ENCODE data around the gene TMEM273. TPM values are rescaled to one million over a fixed set of nuclear protein-coding genes. Genes with fewer than 3 reads are reported as not detected.

Gene TMEM273
- total RNA-seq, 2 donors from 2014 or later, result 1.1 to 13.0 TPM

GRCh38 chr10:49184642-49185111, 3.5 kb downstream of the TMEM273 start:
- H3K4me3 ChIP-seq, result no peak overlapping the region
- TF ChIP-seq, protein P1, sequence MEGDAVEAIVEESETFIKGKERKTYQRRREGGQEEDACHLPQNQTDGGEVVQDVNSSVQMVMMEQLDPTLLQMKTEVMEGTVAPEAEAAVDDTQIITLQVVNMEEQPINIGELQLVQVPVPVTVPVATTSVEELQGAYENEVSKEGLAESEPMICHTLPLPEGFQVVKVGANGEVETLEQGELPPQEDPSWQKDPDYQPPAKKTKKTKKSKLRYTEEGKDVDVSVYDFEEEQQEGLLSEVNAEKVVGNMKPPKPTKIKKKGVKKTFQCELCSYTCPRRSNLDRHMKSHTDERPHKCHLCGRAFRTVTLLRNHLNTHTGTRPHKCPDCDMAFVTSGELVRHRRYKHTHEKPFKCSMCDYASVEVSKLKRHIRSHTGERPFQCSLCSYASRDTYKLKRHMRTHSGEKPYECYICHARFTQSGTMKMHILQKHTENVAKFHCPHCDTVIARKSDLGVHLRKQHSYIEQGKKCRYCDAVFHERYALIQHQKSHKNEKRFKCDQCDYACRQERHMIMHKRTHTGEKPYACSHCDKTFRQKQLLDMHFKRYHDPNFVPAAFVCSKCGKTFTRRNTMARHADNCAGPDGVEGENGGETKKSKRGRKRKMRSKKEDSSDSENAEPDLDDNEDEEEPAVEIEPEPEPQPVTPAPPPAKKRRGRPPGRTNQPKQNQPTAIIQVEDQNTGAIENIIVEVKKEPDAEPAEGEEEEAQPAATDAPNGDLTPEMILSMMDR (IDR thresholded peaks at IDR 0.05), result no peak
- TF ChIP-seq POLR2AphosphoS5 (IDR thresholded peaks at IDR 0.05) (no peak), POLR2A (IDR thresholded peaks at IDR 0.05) (no peak)
- no peaks in the 10 kb centered on the region for H3K27me3 ChIP-seq (replicated peaks; ENCODE audit: insufficient read depth)
- intact Hi-C loops (cut with DNase I), result no loop called here
- WGBS, result 55% methylated on average over 6 of the region's 6 CpGs
- no peak for DNase-seq (ENCODE audit: low spot score)
- H3K4me1 ChIP-seq (replicated peaks), result no peaks in the 10 kb centered on the region
- H3K27ac ChIP-seq, result no peak overlapping the region
- no peaks in the 10 kb centered on the region for H3K36me3 ChIP-seq
- no peaks in the 10 kb centered on the region for H3K9me3 ChIP-seq

- Histone ChIP-seq H3K36me3 (no peaks in the 10 kb centered on the region), H3K4me1 (replicated peaks) (no peaks in the 10 kb centered on the region), H3K9me3 (no peaks in the 10 kb centered on the region), H3K27ac (no peak overlapping the region), H3K27me3 (replicated peaks; ENCODE audit: insufficient read depth) (no peaks in the 10 kb centered on the region), H3K4me3 (no peak overlapping the region)
- no peak for DNase-seq (ENCODE audit: low spot score)
- intact Hi-C loops (cut with DNase I), result no loop called here
- WGBS, result 63% methylated on average over 5 of the region's 5 CpGs
- TF ChIP-seq POLR2A (IDR thresholded peaks at IDR 0.05), result no peak
- TF ChIP-seq, protein P1 (IDR thresholded peaks at IDR 0.05), result no peak
- TF ChIP-seq POLR2AphosphoS5 (IDR thresholded peaks at IDR 0.05), result no peak
Observed at GRCh38 chr10:49183596-49184542, 4.3 kb downstream of the TMEM273 start.

DNA sequence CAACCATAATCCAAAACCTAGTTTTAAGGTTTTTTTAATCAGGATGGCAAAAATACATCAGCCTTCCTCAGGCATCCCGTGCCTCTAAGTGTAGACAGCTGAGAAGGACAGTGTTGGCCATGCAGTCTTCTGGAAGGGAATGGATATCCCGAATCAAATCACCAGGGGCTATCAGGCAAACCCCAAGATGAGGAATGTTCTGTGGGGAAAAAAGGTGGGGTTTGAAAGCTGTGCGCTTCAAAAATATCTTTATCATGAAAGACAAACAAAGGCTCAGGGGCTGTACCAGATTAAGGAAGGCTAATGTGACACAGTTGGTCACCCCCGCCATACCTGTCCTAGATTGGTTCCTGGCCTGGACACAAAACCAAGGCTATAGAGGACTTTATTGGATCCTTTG, 5.4 kb downstream of the TMEM273 start:
- WGBS, result 91% methylated on average over 4 of the region's 4 CpGs
- no peak for TF ChIP-seq POLR2AphosphoS5 (IDR thresholded peaks at IDR 0.05)
- TF ChIP-seq POLR2A (IDR thresholded peaks at IDR 0.05), result no peak
- TF ChIP-seq, protein P1 (IDR thresholded peaks at IDR 0.05), result no peak
- intact Hi-C loops (cut with DNase I), result no loop called here

GRCh38 chr10:49180444-49180860, 7.7 kb downstream of the TMEM273 start:
- H3K4me3 ChIP-seq, result no peak overlapping the region
- no peaks in the 10 kb centered on the region for H3K4me1 ChIP-seq (replicated peaks)
- H3K27ac ChIP-seq, result no peak overlapping the region
- no peaks in the 10 kb centered on the region for H3K36me3 ChIP-seq
- 26% methylated on average over 3 of the region's 3 CpGs for WGBS
- no peak for DNase-seq (ENCODE audit: low spot score)
- H3K27me3 ChIP-seq (replicated peaks; ENCODE audit: insufficient read depth), result no peaks in the 10 kb centered on the region
- no peaks in the 10 kb centered on the region for H3K9me3 ChIP-seq
- intact Hi-C loops (cut with DNase I), result no loop called here
- TF ChIP-seq POLR2AphosphoS5 (IDR thresholded peaks at IDR 0.05) (no peak), POLR2A (IDR thresholded peaks at IDR 0.05) (no peak)
- TF ChIP-seq, protein P1 (IDR thresholded peaks at IDR 0.05), result no peak

More for the DNA sequence above, 5.4 kb downstream of the TMEM273 start:
- H3K27ac ChIP-seq, result no peak overlapping the region
- no peaks in the 10 kb centered on the region for H3K36me3 ChIP-seq
- no peaks in the 10 kb centered on the region for H3K27me3 ChIP-seq (replicated peaks; ENCODE audit: insufficient read depth)
- H3K4me3 ChIP-seq, result no peak overlapping the region
- no peaks in the 10 kb centered on the region for H3K9me3 ChIP-seq
- H3K4me1 ChIP-seq (replicated peaks), result no peaks in the 10 kb centered on the region
- no peak for DNase-seq (ENCODE audit: low spot score)
